ENCODE measurements around the gene ZNF423.

ZNF423 gene

DNA sequence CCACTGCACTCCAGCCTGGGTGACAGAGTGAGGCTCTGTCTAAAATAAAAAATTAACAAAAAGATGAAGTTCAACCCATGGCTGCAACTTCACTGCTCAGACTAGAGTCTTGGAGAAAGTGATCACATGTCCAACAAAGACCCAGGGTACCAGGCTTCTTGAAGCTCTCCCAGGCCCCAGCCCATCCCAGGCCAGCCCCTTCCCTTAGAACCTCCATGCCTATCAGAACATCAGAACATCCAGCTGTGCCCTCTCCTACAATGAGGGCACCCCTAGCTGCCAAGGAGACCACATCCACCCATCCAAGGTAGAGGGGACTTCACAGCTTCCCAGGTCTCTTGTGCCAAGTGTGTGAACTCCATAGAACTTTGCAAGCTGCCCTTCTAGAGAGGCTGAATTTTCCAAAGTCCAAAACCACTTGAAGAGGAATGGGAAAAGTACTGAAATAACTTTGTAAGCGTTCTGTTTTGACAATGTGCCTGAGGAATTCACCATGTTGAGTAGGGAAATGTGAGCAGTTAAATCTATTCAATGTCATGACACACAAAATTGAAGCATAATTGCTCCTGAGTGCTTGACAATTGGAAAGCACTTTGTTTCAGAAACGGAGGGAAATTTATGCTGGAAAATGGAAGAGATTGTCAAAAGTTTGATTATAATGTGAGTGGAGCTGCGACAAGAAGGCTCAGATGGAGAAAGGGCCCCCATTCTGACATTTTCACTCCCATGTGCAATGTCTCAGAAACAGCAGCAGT lies 230.4 kb downstream of the ZNF423 start:
- ChIA-PET POLR2A (interaction anchor here (1.1 kb wide), 1 partner anchor 15 kb away, joined by 4 read pairs; no protein-coding TSS in a partner anchor), CTCF (no interaction called here)
- no peak overlapping the region for H3K4me3 ChIP-seq (ENCODE audit: low read depth, low read length)
- DNase-seq (ENCODE audit: low read depth, low spot score): no peak
- TF ChIP-seq, protein P1, sequence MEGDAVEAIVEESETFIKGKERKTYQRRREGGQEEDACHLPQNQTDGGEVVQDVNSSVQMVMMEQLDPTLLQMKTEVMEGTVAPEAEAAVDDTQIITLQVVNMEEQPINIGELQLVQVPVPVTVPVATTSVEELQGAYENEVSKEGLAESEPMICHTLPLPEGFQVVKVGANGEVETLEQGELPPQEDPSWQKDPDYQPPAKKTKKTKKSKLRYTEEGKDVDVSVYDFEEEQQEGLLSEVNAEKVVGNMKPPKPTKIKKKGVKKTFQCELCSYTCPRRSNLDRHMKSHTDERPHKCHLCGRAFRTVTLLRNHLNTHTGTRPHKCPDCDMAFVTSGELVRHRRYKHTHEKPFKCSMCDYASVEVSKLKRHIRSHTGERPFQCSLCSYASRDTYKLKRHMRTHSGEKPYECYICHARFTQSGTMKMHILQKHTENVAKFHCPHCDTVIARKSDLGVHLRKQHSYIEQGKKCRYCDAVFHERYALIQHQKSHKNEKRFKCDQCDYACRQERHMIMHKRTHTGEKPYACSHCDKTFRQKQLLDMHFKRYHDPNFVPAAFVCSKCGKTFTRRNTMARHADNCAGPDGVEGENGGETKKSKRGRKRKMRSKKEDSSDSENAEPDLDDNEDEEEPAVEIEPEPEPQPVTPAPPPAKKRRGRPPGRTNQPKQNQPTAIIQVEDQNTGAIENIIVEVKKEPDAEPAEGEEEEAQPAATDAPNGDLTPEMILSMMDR (IDR thresholded peaks at IDR 0.05; ENCODE audit: insufficient read depth, low read length, missing control alignments): no peak

DNA sequence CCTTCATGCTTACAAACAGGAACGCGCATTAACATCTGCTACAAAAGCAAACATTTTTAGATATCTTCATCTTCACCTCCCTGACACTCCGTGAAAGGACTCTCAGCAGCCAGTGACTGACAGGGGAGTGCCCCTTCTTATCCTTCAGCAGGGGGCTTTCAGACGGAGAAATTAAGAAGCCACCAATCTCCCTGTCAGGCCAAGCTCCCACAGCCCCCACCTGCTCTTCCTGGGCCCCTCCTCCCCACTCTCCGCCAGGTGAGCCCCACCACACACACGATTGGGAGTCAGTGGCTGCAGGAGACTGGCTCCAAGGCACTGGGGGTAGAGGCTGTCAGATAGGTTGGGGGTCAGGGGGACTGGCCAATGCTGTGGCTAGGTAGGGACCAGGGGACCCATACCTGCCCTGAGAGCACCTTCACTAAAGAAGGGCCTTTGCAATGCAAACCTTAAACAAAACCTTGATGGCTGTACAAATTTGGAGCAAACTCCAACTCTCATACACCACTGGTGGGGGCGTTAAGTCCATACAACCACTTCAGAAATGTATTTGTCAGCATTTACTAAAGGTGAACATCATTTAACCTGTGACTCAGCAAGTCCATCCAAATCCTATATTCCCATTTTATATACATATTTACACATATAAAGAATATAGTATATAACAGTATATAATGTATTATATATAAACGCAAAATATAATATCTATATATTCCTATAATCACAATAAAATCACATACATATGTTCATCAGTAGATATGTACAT lies 232.2 kb downstream of the ZNF423 start:
- TF ChIP-seq, protein P1 (IDR thresholded peaks at IDR 0.05; ENCODE audit: insufficient read depth, low read length, missing control alignments): no peak
- ChIA-PET POLR2A (no interaction called here), CTCF (no interaction called here)
- no peak overlapping the region for H3K4me3 ChIP-seq (ENCODE audit: low read depth, low read length)
- no peak for DNase-seq (ENCODE audit: low read depth, low spot score)

DNA sequence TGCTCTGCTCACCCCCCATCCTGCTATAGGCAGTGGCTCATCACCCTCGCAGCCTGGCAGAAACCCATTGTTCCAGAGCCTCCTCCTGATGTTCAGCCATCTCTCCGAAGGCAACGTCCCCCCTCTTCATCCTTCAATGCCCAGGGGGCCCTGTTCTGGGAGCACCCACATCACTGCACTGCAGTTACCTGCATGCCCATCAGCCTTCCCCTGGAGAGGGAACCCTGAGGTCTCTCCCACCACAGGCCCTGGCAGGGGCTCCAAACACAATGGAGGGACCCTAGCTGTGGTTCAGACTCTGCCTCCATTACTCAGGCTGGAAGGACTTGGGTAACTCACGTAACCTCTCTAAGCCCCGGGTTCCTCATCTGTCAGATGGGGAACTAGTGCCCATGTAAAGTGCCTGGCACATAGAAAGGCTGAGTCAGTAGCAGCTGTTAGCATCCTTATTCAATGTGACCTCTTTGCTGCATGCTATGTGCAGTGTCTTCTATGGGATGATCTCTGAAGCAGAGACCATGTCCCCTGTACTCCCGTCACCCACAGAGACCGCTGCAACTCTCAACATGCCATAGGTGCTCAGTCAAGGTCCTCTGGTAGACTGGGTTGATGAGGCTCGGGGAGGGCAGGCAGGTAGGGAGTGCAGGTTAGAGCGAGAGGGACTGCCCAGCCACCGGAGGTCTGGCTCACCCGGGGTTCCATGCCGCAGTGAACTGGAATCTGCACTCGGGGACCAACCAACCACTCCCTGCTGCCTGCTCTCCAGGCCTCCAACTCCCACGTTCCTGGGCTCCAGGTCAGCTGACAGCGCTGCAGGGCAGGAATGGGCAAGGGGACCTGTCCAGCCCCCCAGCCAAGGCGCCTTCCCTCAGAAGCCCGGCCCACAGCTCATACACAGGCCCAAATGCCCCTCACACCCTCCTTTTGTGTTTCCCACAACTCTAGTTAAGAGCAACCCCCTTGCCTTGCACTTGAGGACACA lies 233.2 kb downstream of the ZNF423 start:
- TF ChIP-seq, protein P1 (IDR thresholded peaks at IDR 0.05; ENCODE audit: insufficient read depth, low read length, missing control alignments): no peak
- ChIA-PET CTCF (no interaction called here), POLR2A (no interaction called here)
- no peak for DNase-seq (ENCODE audit: low read depth, low spot score)
- no peak overlapping the region for H3K4me3 ChIP-seq (ENCODE audit: low read depth, low read length)

DNA sequence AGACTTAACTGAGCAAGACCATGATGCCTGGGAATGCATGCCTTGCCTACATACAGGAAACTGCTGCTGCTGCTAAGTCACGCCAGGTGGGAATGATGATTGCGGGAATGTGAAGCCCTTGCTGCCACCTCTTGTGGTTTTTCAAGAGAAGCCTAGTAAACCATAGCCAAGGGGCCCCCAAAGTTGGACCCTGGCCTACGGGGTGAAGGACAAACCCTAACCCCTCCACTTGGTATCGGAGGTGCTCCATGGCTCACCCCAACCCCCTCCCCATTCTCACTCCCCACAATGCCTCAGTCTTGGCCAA lies 233.9 kb downstream of the ZNF423 start:
- ChIA-PET CTCF (no interaction called here), POLR2A (no interaction called here)
- DNase-seq (ENCODE audit: low read depth, low spot score): no peak
- no peak overlapping the region for H3K4me3 ChIP-seq (ENCODE audit: low read depth, low read length)
- TF ChIP-seq, protein P1 (IDR thresholded peaks at IDR 0.05; ENCODE audit: insufficient read depth, low read length, missing control alignments): no peak

DNA sequence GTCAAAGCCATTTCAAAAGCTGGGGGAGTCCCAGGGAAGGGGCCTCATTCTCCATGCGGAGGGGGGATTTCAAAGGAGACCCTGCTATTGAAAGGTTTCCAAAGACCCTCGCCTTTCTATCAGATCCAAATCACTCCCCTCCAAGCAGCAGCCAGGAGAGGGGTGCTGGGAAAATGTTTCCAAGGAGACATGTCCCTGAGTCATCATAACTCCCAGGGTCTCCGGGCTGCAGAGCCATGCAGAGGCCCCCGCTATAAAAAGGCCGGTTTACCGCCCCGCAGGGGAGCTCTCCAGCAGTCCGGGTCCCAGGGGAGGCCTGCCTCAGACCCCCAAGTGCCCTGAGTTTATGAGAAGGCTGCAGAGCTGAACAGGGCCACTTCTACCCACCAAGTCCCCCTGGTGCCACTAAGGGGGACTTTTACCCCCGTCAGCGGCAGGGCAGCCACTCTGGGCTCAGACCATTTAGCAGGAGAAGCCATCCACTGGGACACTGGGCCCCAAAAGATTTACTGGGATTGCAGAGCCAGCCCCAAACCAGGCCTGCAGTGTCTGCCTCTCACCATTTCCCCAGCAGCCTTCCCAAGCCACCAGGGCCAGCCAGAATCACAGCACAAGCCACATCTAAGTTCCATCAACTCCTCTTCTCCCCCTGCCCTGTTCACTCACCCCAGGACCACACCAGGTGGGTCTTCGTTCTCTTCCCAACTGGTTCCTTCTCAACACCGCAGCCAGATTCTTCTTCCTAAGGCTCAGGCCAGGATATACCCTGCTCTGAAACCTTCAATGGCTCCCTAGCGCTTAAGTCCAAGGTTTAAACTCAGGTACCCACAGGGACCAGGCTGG lies 234.4 kb downstream of the ZNF423 start:
- ChIA-PET POLR2A (no interaction called here), CTCF (no interaction called here)
- DNase-seq (ENCODE audit: low read depth, low spot score): no peak
- H3K4me3 ChIP-seq (ENCODE audit: low read depth, low read length): no peak overlapping the region
- TF ChIP-seq, protein P1 (IDR thresholded peaks at IDR 0.05; ENCODE audit: insufficient read depth, low read length, missing control alignments): no peak

Data from AG04449 (cell line).